ENCODE results near the gene C1QL2. TPM values are rescaled to one million over a fixed set of nuclear protein-coding genes. Genes with fewer than 3 reads are reported as not detected.
A peak's percentile ranks its signal among the peaks of the same experiment; 100 is the strongest.

The C1QL2 gene
- total RNA-seq, 1 experiment from 2014 or later: 1.5 TPM

DNA sequence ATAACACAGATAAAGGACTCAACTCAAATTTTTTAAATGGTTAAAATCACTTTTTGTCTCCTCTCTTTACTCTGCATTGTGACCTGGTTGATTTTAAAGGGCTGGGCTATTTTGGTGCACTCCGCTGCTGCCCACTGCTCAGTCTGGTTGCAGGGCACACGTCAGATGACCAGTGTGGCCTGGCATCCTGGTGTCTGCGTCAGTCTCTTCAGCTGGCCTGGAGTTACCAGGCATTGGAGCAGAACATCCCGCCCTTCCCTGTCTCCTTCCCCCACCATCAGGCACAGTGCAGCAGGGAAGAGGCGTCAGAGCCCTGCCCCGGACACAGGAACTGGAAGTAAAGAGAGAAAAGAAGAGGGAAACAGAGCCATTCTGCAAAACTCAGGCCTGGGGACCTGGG, 8.9 kb downstream of the C1QL2 start:
- H3K4me1 ChIP-seq (ENCODE audit: insufficient read depth, low read length, poor library complexity, severe bottlenecking): no peaks in the 10 kb centered on the region
- no peaks in the 10 kb centered on the region for H3K9me3 ChIP-seq (ENCODE audit: low read depth, low read length, poor library complexity, severe bottlenecking)
- H3K27ac ChIP-seq (ENCODE audit: low read depth, low read length, poor library complexity, severe bottlenecking): no peak overlapping the region
- intact Hi-C loops (cut with micrococcal nuclease; ENCODE audit: unreplicated experiment): no loop called here
- H3K27me3 ChIP-seq (replicated peaks; ENCODE audit: insufficient read depth, low read depth, low read length, poor library complexity): peaks cover 14% of the 10 kb centered on the region
- no TSS peak for BruUV-seq (replicated peaks)
- TF ChIP-seq EZH2 (IDR thresholded peaks at IDR 0.05; ENCODE audit: borderline replicate concordance, low read depth, low read length, poor library complexity, severe bottlenecking): no peak
- TF ChIP-seq, protein P1, sequence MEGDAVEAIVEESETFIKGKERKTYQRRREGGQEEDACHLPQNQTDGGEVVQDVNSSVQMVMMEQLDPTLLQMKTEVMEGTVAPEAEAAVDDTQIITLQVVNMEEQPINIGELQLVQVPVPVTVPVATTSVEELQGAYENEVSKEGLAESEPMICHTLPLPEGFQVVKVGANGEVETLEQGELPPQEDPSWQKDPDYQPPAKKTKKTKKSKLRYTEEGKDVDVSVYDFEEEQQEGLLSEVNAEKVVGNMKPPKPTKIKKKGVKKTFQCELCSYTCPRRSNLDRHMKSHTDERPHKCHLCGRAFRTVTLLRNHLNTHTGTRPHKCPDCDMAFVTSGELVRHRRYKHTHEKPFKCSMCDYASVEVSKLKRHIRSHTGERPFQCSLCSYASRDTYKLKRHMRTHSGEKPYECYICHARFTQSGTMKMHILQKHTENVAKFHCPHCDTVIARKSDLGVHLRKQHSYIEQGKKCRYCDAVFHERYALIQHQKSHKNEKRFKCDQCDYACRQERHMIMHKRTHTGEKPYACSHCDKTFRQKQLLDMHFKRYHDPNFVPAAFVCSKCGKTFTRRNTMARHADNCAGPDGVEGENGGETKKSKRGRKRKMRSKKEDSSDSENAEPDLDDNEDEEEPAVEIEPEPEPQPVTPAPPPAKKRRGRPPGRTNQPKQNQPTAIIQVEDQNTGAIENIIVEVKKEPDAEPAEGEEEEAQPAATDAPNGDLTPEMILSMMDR (conservative IDR thresholded peaks at IDR 0.05; ENCODE audit: low read depth, low read length): no peak
- ChIA-PET CTCF (no interaction called here), POLR2A (ENCODE audit: low non-redundant PET) (no interaction called here)
- no peaks in the 10 kb centered on the region for H3K36me3 ChIP-seq (ENCODE audit: insufficient read depth, low read length, poor library complexity, severe bottlenecking)
- DNase-seq (ENCODE audit: low spot score): no peak
- no peak overlapping the region for H3K4me3 ChIP-seq (ENCODE audit: low read depth, low read length, poor library complexity, severe bottlenecking)

DNA sequence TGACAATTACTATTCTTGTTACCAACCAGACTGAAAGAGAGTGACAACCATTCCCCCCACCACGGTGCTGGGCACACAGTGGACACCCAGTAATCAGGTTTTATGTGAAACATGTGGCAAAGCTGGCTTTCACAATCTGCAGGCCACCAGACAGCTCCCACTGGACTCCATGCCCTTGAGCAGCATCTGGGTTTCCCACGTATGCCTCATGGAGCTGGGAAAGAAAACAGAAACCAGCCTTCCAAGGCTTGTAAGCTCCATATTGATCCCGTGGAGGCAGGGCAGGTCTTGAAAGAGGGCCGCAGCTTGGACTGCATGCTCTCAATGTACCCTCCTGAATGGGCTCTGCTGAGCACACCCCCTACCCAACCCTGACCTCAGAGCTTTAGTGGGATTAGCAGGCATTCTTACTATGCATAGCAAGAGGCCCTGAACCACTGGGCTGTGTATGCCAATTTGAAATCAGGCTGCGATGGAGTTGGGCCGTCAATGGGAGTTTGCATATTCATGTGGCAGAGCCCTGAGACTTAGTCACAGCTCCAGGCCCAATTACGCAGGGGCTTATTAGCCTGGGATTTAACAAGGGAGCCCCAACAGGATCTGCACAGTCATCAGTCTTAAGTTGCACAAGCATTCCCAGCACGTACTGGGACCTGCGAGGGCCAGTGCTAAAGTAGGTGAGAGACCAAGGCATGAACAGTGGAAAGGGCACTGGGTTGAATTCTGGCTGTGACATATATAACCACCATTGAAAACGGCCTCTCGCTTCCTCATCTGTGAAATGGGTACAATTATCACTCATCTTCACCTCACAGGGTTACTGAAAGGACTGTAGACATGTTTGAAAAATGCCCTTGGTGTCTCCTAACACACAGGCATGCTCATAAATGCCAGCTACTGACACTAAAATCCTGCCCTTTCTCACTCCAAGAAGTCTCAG, 10.5 kb downstream of the C1QL2 start:
- no peaks in the 10 kb centered on the region for H3K4me1 ChIP-seq (ENCODE audit: insufficient read depth, low read length, poor library complexity, severe bottlenecking)
- intact Hi-C loops (cut with micrococcal nuclease; ENCODE audit: unreplicated experiment): no loop called here
- CTCF ChIA-PET: no interaction called here
- peak; percentile 21 for DNase-seq (ENCODE audit: low spot score)
- H3K9me3 ChIP-seq (ENCODE audit: low read depth, low read length, poor library complexity, severe bottlenecking): no peaks in the 10 kb centered on the region
- H3K27ac ChIP-seq (ENCODE audit: low read depth, low read length, poor library complexity, severe bottlenecking): no peak overlapping the region
- H3K4me3 ChIP-seq (ENCODE audit: low read depth, low read length, poor library complexity, severe bottlenecking): no peak overlapping the region
- POLR2A ChIA-PET (ENCODE audit: low non-redundant PET): no interaction called here
- TF ChIP-seq, protein P1 (conservative IDR thresholded peaks at IDR 0.05; ENCODE audit: low read depth, low read length): no peak
- TF ChIP-seq EZH2 (IDR thresholded peaks at IDR 0.05; ENCODE audit: borderline replicate concordance, low read depth, low read length, poor library complexity, severe bottlenecking): no peak
- peaks cover 24% of the 10 kb centered on the region for H3K27me3 ChIP-seq (replicated peaks; ENCODE audit: insufficient read depth, low read depth, low read length, poor library complexity)
- no TSS peak for BruUV-seq (replicated peaks)
- H3K36me3 ChIP-seq (ENCODE audit: insufficient read depth, low read length, poor library complexity, severe bottlenecking): no peaks in the 10 kb centered on the region

DNA sequence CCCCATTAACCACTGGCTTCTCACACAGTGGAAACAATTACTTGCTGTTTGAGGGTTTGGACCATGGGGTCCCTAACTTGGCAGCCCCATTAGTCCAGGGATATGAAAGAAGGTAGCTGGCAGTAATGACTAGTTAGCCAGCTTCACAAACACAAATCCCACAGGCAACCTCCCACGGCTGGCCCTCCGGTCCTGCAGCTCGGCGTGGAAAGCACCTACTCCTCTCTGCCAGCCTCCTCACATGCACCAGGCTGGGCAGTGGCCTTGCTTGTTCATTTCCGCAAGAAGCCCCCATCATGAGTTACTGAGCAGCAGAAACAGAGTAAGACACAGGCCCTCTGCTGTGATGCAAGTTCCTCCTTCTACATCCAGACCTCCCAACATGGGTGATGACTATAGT, 13.7 kb downstream of the C1QL2 start:
- Histone ChIP-seq H3K27me3 (replicated peaks; ENCODE audit: insufficient read depth, low read depth, low read length, poor library complexity) (peaks cover 21% of the 10 kb centered on the region), H3K9me3 (ENCODE audit: low read depth, low read length, poor library complexity, severe bottlenecking) (no peaks in the 10 kb centered on the region), H3K4me3 (ENCODE audit: low read depth, low read length, poor library complexity, severe bottlenecking) (no peak overlapping the region), H3K27ac (ENCODE audit: low read depth, low read length, poor library complexity, severe bottlenecking) (no peak overlapping the region), H3K36me3 (ENCODE audit: insufficient read depth, low read length, poor library complexity, severe bottlenecking) (no peaks in the 10 kb centered on the region), H3K4me1 (ENCODE audit: insufficient read depth, low read length, poor library complexity, severe bottlenecking) (no peaks in the 10 kb centered on the region)
- CTCF ChIA-PET: no interaction called here
- BruUV-seq (replicated peaks): no TSS peak
- no peak for TF ChIP-seq EZH2 (IDR thresholded peaks at IDR 0.05; ENCODE audit: borderline replicate concordance, low read depth, low read length, poor library complexity, severe bottlenecking)
- TF ChIP-seq, protein P1 (conservative IDR thresholded peaks at IDR 0.05; ENCODE audit: low read depth, low read length): no peak
- intact Hi-C loops (cut with micrococcal nuclease; ENCODE audit: unreplicated experiment): no loop called here
- no peak for DNase-seq (ENCODE audit: low spot score)
- POLR2A ChIA-PET (ENCODE audit: low non-redundant PET): no interaction called here

Data from A673 (cell line).